HL-60 (cell line): ENCODE measurements around the gene TTC13.

Experiments
- DNase-seq, 2 experiments: peaks; one replicate each; pipeline ENCODE4 v3.0.0-alpha.2; 2010 to 2020; ENCODE audit warnings: low read depth in 1 of 2, low spot score in 1 of 2
- H3K27ac ChIP-seq: fragments of 250-450 bp; sonication (Bioruptor Pico); replicated peaks from 2 replicates; pipeline ENCODE4 v1.5.1; 2020; ENCODE audit warnings: mild to moderate bottlenecking, moderate library complexity
- H3K27me3 ChIP-seq: fragments of 250-450 bp; sonication (Bioruptor Pico); 2 replicates; pipeline ENCODE4 v1.5.1; 2021; ENCODE audit warnings: mild to moderate bottlenecking, moderate library complexity; ENCODE audit not compliant: insufficient read depth, poor library complexity, severe bottlenecking
- H3K4me3 ChIP-seq: replicated peaks from 2 replicates; pipeline ENCODE4 v1.5.1; 2011; ENCODE audit warnings: mild to moderate bottlenecking, control low read depth, low read length; ENCODE audit not compliant: insufficient read depth
- CTCF ChIP-seq: IDR thresholded peaks from one replicate; pipeline ENCODE4 v1.5.1; 2011; ENCODE audit warnings: low read length, control low read depth, inconsistent platforms; ENCODE audit not compliant: insufficient read depth
- GABPA ChIP-seq: IDR thresholded peaks from 2 replicates; pipeline ENCODE4 v1.6.1; 2012; ENCODE audit warnings: low read depth
- POLR2AphosphoS5 ChIP-seq: IDR thresholded peaks from 2 replicates; pipeline ENCODE4 v1.6.1; 2012; ENCODE audit warnings: low read depth
- REST ChIP-seq: IDR thresholded peaks from 2 replicates; pipeline ENCODE4 v1.6.1; 2012; ENCODE audit warnings: low read depth; ENCODE audit not compliant: insufficient replicate concordance
- SPI1 ChIP-seq: IDR thresholded peaks from 2 replicates; pipeline ENCODE4 v1.6.1; 2012; ENCODE audit warnings: low read depth, mild to moderate bottlenecking, borderline replicate concordance

The TTC13 gene

GRCh38 chr1:230935852-230936251 lies 42.8 kb downstream of the TTC13 start:
- H3K4me3 ChIP-seq: no peak overlapping the region
- H3K27ac ChIP-seq: no peak overlapping the region
- TF ChIP-seq SPI1 (no peak), REST (no peak), GABPA (no peak), CTCF (no peak), POLR2AphosphoS5 (no peak)
- no peak for DNase-seq
- H3K27me3 ChIP-seq: no peaks in the 10 kb centered on the region

GRCh38 chr1:230930986-230931385 lies 47.7 kb downstream of the TTC13 start:
- H3K27me3 ChIP-seq: no peaks in the 10 kb centered on the region
- TF ChIP-seq CTCF (no peak), POLR2AphosphoS5 (no peak), GABPA (no peak), SPI1 (no peak), REST (no peak)
- no peak for DNase-seq
- H3K4me3 ChIP-seq: no peak overlapping the region
- no peak overlapping the region for H3K27ac ChIP-seq

GRCh38 chr1:230926182-230926581 lies 52.5 kb downstream of the TTC13 start:
- Histone ChIP-seq H3K27me3 (no peaks in the 10 kb centered on the region), H3K4me3 (no peak overlapping the region), H3K27ac (no peak overlapping the region)
- DNase-seq: no peak
- no peak for TF ChIP-seq GABPA
- TF ChIP-seq REST: no peak
- no peak for TF ChIP-seq POLR2AphosphoS5
- TF ChIP-seq SPI1: no peak
- TF ChIP-seq CTCF: no peak
